Astrocyte of the cerebellum (primary cell): ENCODE results near the gene KLK2.

ENCODE experiments used
- DNase-seq: peaks from one replicate; pipeline ENCODE4 v3.0.0-alpha.2; 2011; ENCODE audit warnings: low read depth
- H3K4me3 ChIP-seq: 2 replicates; pipeline ENCODE4 v1.5.1; 2011; ENCODE audit warnings: mild to moderate bottlenecking, low read depth, low read length, moderate library complexity
- CTCF ChIP-seq: IDR thresholded peaks from 2 replicates; pipeline ENCODE4 v1.5.1; 2012; ENCODE audit warnings: low read length, low read depth, moderate library complexity, mild to moderate bottlenecking; ENCODE audit errors: missing control alignments
- in situ Hi-C: cut with HindIII; loops from 2 replicates; pipeline ENCODE4 v1.10.0; 2017; ENCODE audit warnings: low sequenced_read_pairs

KLK2 gene

GRCh38 chr19:50912727-50913716, 39.8 kb downstream of the KLK2 start:
- TF ChIP-seq CTCF, result no peak
- DNase-seq, result no peak
- H3K4me3 ChIP-seq, result no peak overlapping the region
- in situ Hi-C loops, result no loop called here

- in situ Hi-C loops, result no loop called here
- no peak overlapping the region for H3K4me3 ChIP-seq
- no peak for DNase-seq
- no peak for TF ChIP-seq CTCF
Measured at GRCh38 chr19:50916069-50916468, 42.8 kb downstream of the KLK2 start.

- H3K4me3 ChIP-seq, result no peak overlapping the region
- no peak for TF ChIP-seq CTCF
- no peak for DNase-seq
- in situ Hi-C loops, result no loop called here
Measured at GRCh38 chr19:50921426-50922316, 48.4 kb downstream of the KLK2 start.

- in situ Hi-C loops, result no loop called here
- H3K4me3 ChIP-seq, result no peak overlapping the region
- peak; percentile 87 for TF ChIP-seq CTCF
- DNase-seq, result peak; percentile 49
Measured at GRCh38 chr19:50922317-50922853, 49.1 kb downstream of the KLK2 start.

GRCh38 chr19:50924586-50924985, 51.3 kb downstream of the KLK2 start:
- TF ChIP-seq CTCF, result no peak
- no peak for DNase-seq
- no peak overlapping the region for H3K4me3 ChIP-seq
- in situ Hi-C loops, result no loop called here

- in situ Hi-C loops, result no loop called here
- DNase-seq, result no peak
- no peak overlapping the region for H3K4me3 ChIP-seq
- no peak for TF ChIP-seq CTCF
Measured at GRCh38 chr19:50925734-50926133, 52.5 kb downstream of the KLK2 start.
